22Rv1 (cell line): ENCODE measurements around the gene CFAP44.

Experiments
- ZFX ChIP-seq: fragments of 450-650 bp; IDR thresholded peaks from 2 replicates; pipeline ENCODE4 v1.6.1; 2017; ENCODE audit warnings: antibody characterized with exemption, borderline replicate concordance
- TF ChIP-seq, protein P1 (sequence below): fragments of 450-650 bp; IDR thresholded peaks from 2 replicates; pipeline ENCODE4 v1.5.1; 2017; ENCODE audit warnings: mild to moderate bottlenecking

DNA sequence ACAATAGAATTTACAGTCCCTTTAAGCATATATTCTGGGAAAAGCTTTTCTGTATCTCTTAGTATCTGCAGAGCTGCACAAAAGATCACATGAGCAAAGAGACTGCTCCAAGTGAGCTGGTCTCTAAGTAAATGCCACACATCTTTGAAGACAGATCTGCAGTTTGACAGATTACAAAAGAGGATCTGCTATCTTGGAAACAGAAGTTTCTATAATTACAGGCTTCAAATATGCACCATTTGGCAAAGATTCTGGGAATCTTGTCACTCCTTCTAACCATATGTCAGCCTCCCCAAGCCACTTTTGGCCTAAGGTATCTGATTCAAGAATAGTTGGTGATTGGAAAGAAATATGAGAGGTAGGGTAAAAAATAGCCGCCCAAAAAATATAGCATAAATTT lies 9.6 kb upstream of the CFAP44 start:
- TF ChIP-seq, protein P1, sequence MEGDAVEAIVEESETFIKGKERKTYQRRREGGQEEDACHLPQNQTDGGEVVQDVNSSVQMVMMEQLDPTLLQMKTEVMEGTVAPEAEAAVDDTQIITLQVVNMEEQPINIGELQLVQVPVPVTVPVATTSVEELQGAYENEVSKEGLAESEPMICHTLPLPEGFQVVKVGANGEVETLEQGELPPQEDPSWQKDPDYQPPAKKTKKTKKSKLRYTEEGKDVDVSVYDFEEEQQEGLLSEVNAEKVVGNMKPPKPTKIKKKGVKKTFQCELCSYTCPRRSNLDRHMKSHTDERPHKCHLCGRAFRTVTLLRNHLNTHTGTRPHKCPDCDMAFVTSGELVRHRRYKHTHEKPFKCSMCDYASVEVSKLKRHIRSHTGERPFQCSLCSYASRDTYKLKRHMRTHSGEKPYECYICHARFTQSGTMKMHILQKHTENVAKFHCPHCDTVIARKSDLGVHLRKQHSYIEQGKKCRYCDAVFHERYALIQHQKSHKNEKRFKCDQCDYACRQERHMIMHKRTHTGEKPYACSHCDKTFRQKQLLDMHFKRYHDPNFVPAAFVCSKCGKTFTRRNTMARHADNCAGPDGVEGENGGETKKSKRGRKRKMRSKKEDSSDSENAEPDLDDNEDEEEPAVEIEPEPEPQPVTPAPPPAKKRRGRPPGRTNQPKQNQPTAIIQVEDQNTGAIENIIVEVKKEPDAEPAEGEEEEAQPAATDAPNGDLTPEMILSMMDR = no peak
- no peak for TF ChIP-seq ZFX
